HG03159 (cell line): ENCODE data around the gene TNFRSF1A.
"Not testable (repeated sequence)": the region's sequence is repeated elsewhere in the genome, so short reads cannot be mapped to it uniquely, and the experiment has no call there.

Experiments used
- ATAC-seq: cut with Tn5 transposase; IDR thresholded peaks from one replicate; pipeline ENCODE4 v1.9.1; 2021; ENCODE audit warnings: mild to moderate bottlenecking, moderate library complexity; ENCODE audit not compliant: unreplicated experiment

The TNFRSF1A gene

GRCh38 chr12:6310771-6311610, 30.9 kb downstream of the TNFRSF1A start:
- no peak for ATAC-seq

GRCh38 chr12:6307529-6307928, 34.3 kb downstream of the TNFRSF1A start:
- ATAC-seq = no peak

- ATAC-seq = no peak
Observed at GRCh38 chr12:6306599-6307220, 35.2 kb downstream of the TNFRSF1A start.

- no peak for ATAC-seq
Observed at GRCh38 chr12:6306151-6306550, 35.7 kb downstream of the TNFRSF1A start.

- ATAC-seq = no peak
Observed at GRCh38 chr12:6303071-6303470, 38.8 kb downstream of the TNFRSF1A start.

GRCh38 chr12:6302621-6303020, 39.3 kb downstream of the TNFRSF1A start:
- ATAC-seq = no peak

- no peak for ATAC-seq
Observed at GRCh38 chr12:6301721-6302120, 40.2 kb downstream of the TNFRSF1A start.

- ATAC-seq = no peak
Observed at GRCh38 chr12:6297170-6297569, 44.7 kb downstream of the TNFRSF1A start.

GRCh38 chr12:6295094-6295811, 46.6 kb downstream of the TNFRSF1A start:
- no peak for ATAC-seq

GRCh38 chr12:6294156-6295093, 47.5 kb downstream of the TNFRSF1A start:
- no peak for ATAC-seq

GRCh38 chr12:6292606-6293005, 49.3 kb downstream of the TNFRSF1A start:
- ATAC-seq = no peak

GRCh38 chr12:6289906-6290305, 52.0 kb downstream of the TNFRSF1A start:
- not testable (repeated sequence) for ATAC-seq

- not testable (repeated sequence) for ATAC-seq
Observed at GRCh38 chr12:6289081-6289480, 52.8 kb downstream of the TNFRSF1A start.

- ATAC-seq = no peak
Observed at GRCh38 chr12:6288235-6288634, 53.6 kb downstream of the TNFRSF1A start.

- ATAC-seq = no peak
Observed at GRCh38 chr12:6285532-6286306, 56.2 kb downstream of the TNFRSF1A start.

GRCh38 chr12:6285063-6285477, 56.8 kb downstream of the TNFRSF1A start:
- no peak for ATAC-seq

GRCh38 chr12:6284273-6284672, 57.6 kb downstream of the TNFRSF1A start:
- no peak for ATAC-seq

- ATAC-seq = no peak
Observed at GRCh38 chr12:6282453-6282840, 59.4 kb downstream of the TNFRSF1A start.

GRCh38 chr12:6281081-6281809, 60.6 kb downstream of the TNFRSF1A start:
- ATAC-seq = no peak
